HG03571 (cell line): ENCODE data around the gene DDX10.
A peak's percentile ranks its signal among the peaks of the same experiment; 100 is the strongest.
"Not testable (repeated sequence)": the region's sequence is repeated elsewhere in the genome, so short reads cannot be mapped to it uniquely, and the experiment has no call there.

Source experiments
- ATAC-seq: cut with Tn5 transposase; IDR thresholded peaks from one replicate; pipeline ENCODE4 v1.9.1; 2021; ENCODE audit not compliant: unreplicated experiment

Gene DDX10

GRCh38 chr11:108664730-108665525, at the start of gene DDX10:
DDX10 (plus strand) TSS chr11:108665069; CDS start chr11:108665154, 85 bp downstream.
- ATAC-seq = peak; percentile 85

- no peak for ATAC-seq
Measured at GRCh38 chr11:108616549-108616948, 48.3 kb upstream of the DDX10 start.

- no peak for ATAC-seq
Measured at GRCh38 chr11:108617055-108617454, 47.8 kb upstream of the DDX10 start.

DNA sequence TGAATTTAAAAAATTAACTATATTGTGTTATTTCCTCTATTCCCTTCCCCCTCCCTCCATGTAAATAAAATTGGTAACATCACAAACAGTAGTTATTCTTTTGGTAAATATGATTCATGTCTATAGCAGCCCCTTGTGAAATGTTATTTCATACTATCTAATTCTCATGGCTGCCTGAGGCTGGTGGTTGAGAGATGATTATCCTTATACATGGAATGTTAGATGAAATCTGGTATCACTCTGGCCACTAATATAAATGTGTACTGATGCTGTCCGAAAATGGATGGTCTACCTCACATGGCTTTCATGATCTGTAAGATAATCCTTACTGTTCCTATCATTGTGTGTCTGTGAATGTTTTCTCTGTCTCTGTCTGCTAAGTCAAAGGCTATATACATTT, 46.3 kb upstream of the DDX10 start:
- no peak for ATAC-seq

- ATAC-seq = peak; percentile 83
Measured at GRCh38 chr11:108620958-108621772, 43.7 kb upstream of the DDX10 start.

DNA sequence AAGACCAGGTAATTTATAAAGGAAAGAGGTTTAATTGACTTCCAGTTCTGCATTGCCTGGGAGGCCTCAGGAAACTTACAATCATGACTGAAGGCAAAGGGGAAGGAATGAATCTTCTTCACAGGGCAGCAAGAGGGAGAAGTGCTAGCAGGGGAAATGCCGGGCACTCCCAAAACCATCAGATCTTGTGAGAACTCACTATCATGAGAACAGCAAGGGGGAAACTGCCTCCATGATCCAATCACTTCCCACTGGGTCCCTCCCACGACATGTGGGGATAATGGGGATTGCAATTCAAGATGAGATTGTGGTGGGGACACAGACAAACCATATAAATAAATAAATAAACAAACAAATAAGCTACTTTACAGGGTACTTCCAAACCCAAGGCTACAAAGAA, 42.5 kb upstream of the DDX10 start:
- no peak for ATAC-seq

- no peak for ATAC-seq
Measured at GRCh38 chr11:108624196-108624925, 40.5 kb upstream of the DDX10 start.

- ATAC-seq = no peak
Measured at GRCh38 chr11:108628326-108628725, 36.5 kb upstream of the DDX10 start.

GRCh38 chr11:108628812-108629211, 36.1 kb upstream of the DDX10 start:
- ATAC-seq = no peak

- ATAC-seq = no peak
Measured at GRCh38 chr11:108629274-108629673, 35.6 kb upstream of the DDX10 start.

GRCh38 chr11:108632041-108632704, 32.7 kb upstream of the DDX10 start:
- ATAC-seq = no peak

GRCh38 chr11:108635106-108635505, 29.8 kb upstream of the DDX10 start:
- ATAC-seq = no peak

DNA sequence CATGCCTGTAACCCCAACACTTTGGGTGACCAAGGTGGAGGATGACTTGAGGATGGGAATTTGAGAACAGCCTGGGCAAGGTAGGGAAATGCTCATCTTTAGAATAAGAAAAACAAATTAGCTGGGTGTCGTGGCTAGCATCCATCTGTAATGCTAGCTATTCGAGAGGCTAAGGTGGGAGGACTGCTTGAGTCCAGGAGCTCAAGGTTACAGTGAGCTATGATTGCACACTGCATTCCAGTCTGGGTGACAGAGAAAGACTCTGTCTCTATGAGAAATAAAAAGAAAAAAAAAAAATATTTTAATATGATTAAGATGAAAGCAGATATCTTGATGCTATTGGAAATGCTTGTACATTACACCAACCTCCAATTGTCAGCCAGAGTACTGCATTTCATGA, 28.6 kb upstream of the DDX10 start:
- no peak for ATAC-seq

DNA sequence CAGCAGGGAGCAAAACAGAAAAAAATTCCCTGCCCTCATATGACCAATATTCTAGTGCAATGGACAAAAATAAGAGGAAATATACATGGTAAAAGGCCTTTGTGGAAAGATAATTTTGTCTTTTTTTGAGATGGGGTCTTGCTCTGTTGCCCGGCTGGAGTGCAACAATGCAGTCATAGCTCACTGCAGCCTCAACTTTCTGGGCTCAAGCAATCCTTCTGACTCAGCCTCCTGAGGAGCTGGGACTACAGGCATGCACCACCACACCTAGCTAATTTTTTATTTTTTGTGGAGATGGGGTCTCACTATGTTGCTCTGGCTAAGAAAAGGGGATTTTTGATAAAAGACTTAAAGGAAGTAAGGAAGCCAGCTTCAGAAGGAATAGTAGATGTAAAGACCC, 25.7 kb upstream of the DDX10 start:
- ATAC-seq = no peak

DNA sequence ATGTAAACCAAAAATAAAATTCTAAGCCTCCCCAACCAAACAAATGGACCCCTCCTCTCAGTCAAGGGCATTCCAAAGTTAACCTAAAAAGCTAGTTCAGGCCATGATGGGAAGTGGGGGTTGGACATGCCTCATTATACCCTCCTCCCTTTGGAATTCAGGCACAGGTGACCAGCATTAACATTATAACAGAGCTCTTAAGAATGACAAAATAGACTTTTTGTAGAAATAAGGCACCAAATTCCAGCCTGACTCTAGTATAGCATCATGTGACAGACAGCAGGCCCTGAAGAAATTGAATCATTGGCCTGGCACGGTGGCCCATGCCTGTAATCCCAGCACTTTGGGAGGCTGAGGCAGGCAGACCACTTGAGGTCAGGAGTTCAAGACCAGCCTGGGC, 23.1 kb upstream of the DDX10 start:
- not testable (repeated sequence) for ATAC-seq

DNA sequence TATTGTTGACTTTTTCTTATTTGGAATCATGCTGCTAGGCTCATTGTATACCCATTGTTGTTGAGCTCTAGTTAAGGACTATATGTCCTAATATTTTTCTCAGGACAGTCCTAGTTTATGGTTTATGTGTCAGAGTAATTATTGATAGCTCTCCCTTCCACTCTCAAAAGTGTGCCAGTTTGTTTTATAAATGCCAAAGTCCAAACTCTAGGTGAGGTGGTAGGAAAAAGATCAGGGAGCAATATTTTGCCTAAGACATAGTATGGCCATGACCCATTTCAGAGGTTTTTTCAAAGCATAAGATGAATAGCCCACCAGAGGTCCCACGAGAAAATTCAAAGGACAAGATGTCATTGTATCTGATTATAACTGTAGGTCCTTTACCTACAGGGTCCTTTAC, 20.9 kb upstream of the DDX10 start:
- no peak for ATAC-seq

GRCh38 chr11:108645970-108646369, 18.9 kb upstream of the DDX10 start:
- no peak for ATAC-seq

DNA sequence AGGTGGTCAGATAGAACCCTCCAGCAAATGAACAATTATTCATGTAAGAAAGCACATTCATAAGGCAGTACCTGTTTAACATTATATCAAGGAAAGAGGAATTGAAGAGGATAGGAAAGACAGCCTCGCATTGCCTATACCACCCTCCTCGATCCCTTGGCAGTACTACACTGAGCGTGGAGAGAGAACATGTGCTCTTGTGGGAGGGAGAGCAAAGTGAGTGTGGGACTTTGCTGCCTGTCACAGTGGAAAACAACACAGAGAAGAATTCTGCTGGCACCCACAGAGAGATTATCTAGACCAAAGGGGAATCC, 17.5 kb upstream of the DDX10 start:
- ATAC-seq = no peak

DNA sequence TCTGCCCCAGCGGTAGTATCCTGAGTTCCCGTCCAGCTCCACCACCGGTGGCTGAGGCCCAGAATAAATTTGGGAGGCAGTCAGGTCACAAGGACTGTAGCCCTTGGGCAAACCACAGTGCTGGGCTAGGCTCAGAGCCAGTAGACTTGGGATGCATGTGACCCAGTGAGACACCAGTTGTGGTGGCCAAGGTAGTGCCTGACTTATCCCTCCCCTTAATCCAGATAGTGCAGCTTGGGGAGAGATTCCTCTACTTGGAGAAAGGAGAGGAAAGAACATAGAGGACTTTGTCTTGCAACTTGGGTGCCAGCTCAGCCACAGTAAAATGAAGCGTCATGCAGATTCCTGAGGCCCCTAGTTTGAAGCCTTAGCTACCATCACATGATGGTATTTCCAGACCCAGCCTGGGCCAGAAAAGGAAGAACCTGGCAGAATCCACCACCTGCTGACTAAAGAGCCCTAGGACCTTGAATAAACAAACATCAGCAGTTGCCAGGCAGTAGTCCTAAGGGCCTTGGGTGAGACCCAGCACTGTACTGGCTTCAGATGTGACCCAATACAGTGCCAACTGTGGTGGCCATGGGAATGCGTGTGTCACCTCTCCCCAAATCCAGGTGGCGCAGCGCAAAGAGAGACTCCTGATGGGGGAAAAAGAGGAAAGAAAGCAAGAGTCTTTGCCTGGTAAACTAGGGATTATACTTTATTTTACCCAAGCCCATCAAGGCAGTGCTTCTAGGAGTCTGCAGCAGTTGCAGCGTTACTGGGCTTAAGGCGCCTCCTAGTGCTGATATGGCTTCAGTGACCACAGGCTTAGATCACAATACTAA, 17.0 kb upstream of the DDX10 start:
- ATAC-seq = peak; percentile 62

- ATAC-seq = no peak
Measured at GRCh38 chr11:108648528-108648885, 16.4 kb upstream of the DDX10 start.
